Measurements from ENCODE around the gene ENAM.
A peak's percentile ranks its signal among the peaks of the same experiment; 100 is the strongest.
"Not testable (repeated sequence)": the region's sequence is repeated elsewhere in the genome, so short reads cannot be mapped to it uniquely, and the experiment has no call there.

Gene ENAM

GRCh38 chr4:70676554-70677090 is 48.1 kb downstream of the ENAM start:
- no peak for DNase-seq (ENCODE audit: low read depth in 2 of 2)

GRCh38 chr4:70678383-70678999 is 49.9 kb downstream of the ENAM start:
- DNase-seq (ENCODE audit: low read depth in 2 of 2), result no peak

- no peak for DNase-seq (ENCODE audit: low read depth in 2 of 2)
Observed at GRCh38 chr4:70680934-70681333, 52.4 kb downstream of the ENAM start.

- DNase-seq (ENCODE audit: low read depth in 2 of 2), result no peak
Observed at GRCh38 chr4:70681704-70682103, 53.2 kb downstream of the ENAM start.

GRCh38 chr4:70682142-70682541 is 53.6 kb downstream of the ENAM start:
- DNase-seq (ENCODE audit: low read depth in 2 of 2), result not testable (repeated sequence)

- DNase-seq (ENCODE audit: low read depth in 2 of 2), result peak in 1 of 2 donors; percentile 5
Observed at GRCh38 chr4:70687392-70687791, 58.8 kb downstream of the ENAM start.

- peak; percentile 89 to 90 for DNase-seq (ENCODE audit: low read depth in 2 of 2)
Observed at GRCh38 chr4:70687821-70688794, 59.6 kb downstream of the ENAM start, which contains the start of gene UTP3. Gene UTP3 (plus strand): TSS chr4:70688532. CDS start chr4:70688678, 146 bp downstream.

GRCh38 chr4:70688795-70689231 is 60.3 kb downstream of the ENAM start:
- no peak for DNase-seq (ENCODE audit: low read depth in 2 of 2)

GRCh38 chr4:70691661-70692060 is 63.1 kb downstream of the ENAM start:
- no peak for DNase-seq (ENCODE audit: low read depth in 2 of 2)

- not testable (repeated sequence) for DNase-seq (ENCODE audit: low read depth in 2 of 2)
Observed at GRCh38 chr4:70694633-70695032, 66.1 kb downstream of the ENAM start.
